Stimulated activated CD8-positive, alpha-beta memory T cell treated with anti-CD3 and anti-CD28 coated beads, Interleukin-7, amount 100 ng/mL, for 48 hours (primary cell): ENCODE measurements around the gene GRIN2B.

Source experiments
- DNase-seq, 2 donors: peaks; one replicate each; pipeline ENCODE4 v3.0.0-alpha.2; 2020; ENCODE audit warnings: low read depth in 1 of 2; ENCODE audit errors: extremely low read depth in 1 of 2

The GRIN2B gene

DNA sequence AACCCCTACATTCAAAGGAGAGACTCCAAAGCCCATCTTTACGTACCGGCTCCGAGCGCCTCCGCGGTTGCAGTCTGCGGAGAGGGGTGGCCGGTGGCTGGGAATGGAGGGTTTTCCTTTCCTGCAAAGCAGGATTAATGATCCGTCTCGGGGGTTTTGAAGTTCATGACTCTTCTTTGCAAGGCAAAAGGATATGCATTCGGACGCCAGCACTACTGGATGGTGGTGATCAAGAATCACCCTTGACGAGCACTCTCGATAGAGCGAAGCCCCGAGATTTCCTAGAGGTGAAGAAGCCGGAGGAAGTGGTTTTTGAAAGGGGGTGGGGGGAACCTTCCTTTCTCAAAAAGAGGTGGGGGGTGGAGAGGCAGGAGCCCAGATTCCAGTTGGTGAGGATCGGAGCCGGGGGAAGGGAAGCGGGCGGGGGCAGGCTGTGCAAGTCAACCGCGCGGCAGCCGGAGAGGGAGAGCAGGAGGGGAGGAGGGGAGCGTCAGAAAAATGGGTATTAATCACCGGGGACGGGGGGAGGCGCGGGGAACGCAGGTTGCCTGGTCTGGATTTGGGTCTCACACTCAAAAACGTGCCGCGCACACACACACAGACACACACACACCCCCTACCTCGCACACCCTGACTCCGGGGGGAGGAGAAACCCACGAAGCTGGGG lies at the start of gene GRIN2B:
Gene GRIN2B (minus strand): TSS at position 307 of the 667 bp plus-strand sequence. CDS start 115,394 bp downstream, outside the sequence.
- DNase-seq = no peak

DNA sequence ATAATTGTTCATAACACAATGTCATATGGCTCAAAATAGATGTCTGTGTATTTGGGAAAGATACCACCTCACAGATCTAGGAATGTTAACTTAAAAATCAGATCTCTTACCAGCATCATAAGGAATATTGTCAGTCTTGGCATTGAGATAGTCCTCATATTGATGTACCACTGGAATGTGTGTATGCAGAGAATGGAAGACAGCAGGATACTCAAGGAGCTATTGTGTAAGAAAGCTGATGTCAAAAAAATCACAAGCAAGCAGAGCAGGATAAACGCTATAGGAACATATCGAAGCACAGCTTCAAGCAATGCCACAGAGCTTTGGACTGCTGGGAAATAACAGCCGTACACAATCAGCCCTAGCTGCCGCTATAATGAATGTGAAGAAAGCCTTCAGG lies 45.1 kb upstream of the GRIN2B start:
- DNase-seq = no peak

DNA sequence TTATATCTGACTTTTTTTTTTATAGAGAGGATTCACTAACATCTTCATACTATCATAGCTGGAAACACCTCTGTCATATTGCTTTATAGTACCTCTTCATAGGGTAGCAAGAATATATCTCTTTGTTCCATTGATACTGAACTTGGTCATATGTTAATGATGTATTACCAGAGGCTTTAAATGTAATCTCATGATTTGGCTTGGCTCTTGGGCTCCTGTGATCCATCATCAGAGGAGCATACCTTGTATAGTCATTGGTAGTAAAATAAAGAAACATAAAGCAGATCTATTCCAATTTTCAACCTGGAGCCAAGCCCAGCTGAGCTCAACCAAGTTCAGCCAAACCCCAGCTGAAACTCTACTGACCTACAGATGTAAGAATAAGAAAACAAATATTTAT lies 43.2 kb upstream of the GRIN2B start:
- no peak for DNase-seq

DNA sequence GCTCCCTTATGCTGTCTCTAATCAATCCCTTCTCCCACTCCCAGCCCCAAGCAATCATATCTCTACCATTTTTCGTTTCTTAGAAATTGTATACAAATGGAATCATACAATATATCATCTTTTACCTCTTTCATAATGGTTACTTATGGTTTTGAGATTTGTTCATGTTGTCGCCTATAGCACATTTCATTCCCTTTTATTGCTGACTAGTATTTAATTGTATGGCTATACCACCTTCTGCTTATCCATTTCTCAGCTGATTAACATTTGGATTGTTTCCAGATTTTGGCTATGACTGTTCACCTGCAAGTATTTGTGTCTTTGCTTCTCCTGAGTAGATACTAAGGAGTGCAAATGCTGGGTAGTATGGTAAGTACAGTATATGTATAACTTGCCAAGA lies 36.7 kb upstream of the GRIN2B start:
- DNase-seq = no peak

DNA sequence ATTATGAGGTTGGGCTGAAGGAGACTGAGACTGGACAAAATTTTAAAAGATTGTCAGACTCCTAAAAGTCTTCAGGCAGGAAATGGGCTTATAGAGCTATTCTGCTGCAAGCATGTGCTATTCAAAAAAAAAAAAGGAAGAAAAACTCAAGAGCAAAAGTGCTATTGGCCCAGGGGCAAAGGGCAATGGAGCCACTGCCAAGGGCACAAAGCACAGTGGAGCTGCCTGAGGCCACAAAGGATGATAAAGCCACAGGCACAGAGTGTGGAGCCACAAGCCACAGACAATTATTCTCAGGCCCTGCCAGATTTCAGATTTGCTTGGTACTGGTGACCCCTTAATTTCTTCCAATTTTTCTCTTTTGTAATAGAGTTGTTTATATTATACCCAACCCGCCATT lies 29.6 kb upstream of the GRIN2B start:
- no peak for DNase-seq

DNA sequence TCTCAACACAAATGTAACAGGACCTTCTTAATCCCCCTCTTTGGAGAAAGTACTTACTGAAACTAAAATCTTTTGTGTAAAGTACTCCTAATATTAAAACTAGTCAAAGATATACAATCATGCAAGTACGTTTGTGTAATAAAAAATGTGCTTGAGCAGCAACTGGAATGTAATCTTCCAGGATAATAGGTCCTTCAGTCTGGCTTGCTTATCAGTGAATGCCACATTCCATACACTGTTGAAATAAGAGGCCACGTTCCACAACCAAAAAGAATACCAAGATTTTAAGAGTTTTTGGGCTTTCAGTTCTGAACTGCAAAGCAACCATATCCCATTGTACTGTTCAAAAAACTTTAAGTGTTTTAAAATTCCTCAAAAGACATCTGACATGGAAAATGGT lies 26.2 kb upstream of the GRIN2B start:
- DNase-seq = no peak

DNA sequence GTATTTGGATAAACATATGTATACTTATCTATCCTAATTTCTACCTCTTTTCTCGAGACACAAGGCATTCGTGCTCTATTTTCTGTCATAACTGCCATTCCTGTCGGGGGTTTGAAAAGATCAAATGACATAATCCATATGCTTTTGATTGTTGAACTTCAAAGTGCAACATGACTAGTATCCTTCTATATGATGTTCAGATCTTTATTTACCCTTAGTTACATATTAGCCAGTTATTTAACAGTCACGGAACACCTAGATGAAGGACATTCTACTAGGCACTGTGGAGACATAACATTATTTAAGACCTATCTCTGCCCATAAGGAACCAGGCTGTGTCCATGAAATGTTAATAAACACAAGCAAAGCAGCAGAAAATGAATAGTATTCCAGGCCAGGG lies 11.2 kb upstream of the GRIN2B start:
- no peak for DNase-seq

DNA sequence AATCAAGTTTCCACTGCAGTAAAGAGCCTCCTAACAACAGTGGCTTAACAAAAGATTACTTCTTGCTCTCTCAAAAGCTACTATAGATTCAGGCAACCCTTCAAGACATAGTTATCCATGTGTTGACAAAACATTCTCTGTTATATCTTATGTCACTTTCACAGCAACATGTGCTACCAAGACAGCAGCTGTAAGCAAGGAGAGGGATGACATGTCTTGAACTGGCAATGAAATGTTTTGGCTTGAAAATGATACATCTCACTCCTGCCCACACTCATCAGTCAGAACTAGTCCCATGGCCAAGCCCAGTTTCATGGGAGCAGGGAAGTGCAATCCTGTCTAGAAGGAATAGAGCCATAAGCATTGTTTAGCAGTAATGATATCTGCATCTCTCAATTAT lies 10.7 kb upstream of the GRIN2B start:
- DNase-seq = no peak

DNA sequence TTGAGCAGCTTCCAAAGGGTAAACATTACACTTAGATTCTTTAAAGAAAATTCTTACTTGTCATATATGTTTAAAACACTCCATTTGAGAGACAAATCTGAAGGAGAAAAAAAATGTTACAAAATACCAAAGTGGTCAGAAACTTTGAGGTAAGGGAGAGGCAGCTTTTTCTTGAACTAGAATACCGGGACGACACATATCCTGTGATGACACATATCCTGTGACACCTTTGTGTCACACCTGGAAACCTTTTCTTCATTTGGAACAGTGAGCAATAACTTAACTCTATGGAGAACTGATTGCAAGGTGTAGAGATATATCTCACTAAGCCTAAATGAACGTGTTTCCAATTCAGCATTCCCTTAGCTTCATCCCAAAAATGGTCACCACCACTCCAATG lies 4.6 kb upstream of the GRIN2B start:
- no peak for DNase-seq

DNA sequence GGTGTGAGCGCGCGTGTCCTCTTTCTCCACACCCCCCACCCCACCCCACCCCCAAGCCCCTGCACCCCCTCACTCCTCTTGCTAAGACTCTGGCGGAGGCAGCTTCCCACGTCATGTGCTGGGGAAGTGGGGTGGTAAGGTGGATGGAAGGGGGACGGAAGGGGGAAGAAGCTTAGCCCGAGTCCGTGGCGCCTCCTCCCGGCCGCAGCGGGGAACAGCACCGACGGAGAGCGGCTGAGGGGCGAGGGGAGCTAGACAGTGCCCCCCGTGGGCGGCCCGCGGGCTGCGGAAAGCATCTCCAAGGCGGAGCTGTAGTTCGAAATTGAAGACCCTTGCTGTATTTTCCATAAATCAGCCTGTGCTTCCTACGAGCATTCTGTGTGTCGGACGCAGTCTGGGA lies 588 bp upstream of the GRIN2B start:
- DNase-seq = no peak

DNA sequence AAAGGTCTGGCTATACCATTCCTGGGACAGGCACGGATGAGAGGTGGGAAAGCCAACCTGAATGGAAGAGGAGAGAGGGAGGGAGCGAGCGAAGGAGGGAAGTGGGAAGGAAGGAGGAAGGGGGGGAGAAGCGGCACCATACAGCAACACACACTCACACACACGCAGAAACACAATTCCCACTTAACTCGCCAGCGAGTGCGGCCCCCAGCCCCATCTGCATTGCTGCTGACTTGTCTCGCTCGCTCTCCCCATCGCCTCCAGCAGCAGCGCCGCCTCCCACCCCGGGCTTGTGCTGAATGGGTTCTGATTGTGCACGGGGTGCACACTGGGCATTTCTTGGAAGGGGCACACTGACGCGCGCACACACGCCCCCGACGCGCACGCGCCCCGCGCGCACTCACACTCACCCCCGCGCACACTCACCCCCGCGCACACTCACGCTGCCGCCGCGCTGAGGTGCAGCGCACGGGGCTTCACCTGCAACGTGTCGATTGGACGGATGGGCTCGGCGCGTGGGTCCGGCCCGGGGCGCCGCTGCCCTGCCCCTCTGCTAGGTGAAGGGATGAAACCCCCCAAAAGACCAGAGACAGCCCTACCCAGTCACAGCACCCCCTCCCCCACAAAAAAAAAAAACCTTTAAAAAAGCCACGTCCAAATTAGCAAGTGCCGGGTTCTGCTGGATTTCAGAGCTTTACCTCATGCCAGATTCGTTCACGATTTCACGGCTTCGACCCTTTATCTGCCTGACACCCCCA lies 685 bp downstream of the GRIN2B start:
- DNase-seq = no peak

DNA sequence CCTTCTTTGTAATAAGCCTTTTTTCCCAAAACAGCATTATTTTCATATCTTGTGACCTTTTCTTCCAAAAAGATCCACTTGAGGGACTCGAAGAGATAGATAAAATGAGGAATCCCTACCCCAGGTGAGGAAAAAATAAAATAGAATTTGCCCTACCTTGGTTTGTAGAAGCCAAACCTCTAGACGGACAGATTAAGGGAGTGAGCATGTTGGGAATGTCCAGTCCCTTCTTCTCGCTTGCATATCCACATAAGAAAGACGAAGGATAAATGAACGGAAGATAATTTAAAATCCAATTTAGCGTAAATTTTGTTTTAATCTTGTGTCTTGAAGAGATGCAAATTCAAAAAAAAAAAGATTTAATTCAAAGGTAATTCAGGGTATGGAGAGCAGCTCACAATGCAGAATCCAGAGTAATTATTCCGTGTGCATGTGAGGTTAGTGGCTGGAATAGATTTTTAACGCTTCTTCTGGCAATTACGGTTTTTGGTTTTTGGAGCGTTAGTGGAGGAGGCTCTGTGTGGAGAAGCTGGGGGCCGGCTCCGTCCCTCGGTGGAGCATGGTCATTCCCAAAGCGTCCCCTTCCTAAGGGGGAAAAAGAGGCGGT lies 1.5 kb downstream of the GRIN2B start:
- no peak for DNase-seq

DNA sequence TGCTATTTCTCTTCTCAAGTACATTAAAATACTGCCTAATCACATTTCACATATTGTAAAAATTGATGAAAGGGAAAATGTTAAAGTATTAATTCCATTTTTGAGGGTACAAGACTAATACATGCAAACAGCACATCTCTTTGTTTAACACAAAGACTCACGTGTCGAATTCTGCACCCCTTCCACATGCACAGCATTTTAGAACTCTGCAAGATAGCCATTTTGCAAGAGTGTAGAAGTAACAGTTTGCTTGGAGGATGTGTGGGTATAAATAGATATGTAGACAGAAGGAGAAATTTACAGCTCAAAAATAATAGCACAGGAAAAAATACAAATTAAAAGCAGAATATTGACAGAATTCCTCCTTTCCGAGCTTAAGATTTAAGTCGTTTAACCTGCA lies 2.5 kb downstream of the GRIN2B start:
- no peak for DNase-seq

DNA sequence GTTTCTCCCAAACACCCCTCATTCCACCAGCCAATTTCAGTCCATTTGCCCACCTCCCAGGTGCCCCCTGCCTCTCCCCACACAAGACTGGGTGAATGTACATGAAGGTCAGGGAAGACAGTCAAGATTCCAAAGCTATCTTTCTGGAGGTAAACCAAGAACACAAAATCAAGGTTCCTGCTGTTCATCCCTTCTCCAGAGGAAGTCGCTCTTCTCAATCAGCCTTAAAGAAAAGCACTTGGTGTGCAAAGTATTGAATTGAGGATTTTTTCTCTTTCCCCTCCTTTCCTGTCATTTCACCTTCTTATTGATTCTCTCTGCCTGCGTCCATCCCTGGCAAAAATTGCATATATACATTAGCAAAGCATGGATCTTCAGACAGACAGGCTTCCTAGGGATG lies 4.5 kb downstream of the GRIN2B start:
- DNase-seq = no peak

DNA sequence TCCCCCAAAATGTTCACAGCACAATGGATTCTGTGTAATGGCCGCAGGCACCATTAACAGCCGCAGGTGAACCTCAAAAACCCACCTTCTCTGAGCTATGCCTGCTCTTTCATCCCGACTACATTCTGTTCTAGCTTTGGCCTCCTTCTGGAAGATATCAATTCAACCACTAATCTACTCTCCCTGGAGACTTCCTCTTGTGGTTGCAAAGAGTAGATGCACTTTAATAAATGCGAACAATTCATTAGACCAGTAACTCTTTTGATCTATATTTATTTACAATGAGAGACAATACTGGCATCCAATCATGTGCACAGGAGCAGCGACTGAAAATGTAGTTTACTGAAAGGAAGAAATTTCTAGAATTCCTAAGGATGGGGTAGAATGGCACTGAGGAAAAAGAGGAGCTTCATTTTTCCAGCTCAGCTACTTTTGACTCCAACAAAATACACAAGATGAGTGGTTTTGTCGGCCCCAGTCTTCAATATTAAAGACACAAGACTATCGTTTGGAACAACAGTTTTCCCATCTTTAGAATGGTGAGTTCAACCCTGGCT lies 5.3 kb downstream of the GRIN2B start:
- DNase-seq = no peak

DNA sequence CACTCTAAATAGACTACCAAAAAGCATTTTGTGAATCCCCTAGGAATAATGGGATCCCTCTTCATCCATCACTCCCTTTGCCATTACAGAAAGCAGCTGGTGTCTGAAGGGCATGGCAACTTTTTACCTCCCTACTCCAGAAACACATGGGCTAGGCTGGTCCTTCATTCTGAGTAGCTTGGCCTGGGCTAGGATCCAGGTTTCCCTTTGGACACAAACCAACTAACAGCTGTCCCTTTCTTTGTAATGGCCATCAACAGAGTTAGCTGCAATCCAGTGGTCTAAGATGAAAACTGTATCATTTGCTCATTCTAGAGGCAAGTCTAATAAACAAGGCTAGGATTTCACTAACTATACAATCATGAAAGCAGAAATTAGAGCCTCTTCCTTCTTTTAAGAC lies 7.4 kb downstream of the GRIN2B start:
- DNase-seq = no peak

DNA sequence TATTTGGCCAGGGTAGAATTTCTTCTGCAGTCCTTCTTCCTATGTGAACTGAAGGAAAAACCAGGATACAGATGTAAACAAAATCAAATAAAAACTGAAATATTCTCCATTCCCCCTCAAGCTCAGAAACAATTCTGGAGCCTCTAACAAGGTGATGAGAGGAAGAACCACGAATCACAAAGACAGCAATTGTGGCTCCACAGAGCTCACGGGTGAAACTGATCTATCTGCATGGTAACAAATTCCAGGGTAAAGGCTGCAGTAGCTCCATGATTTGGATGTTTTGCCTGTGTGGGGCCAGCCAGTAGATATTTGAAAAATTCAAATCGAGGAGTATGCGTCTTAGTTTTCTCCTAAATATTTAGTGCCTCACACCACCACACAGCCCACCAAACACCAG lies 10.6 kb downstream of the GRIN2B start:
- no peak for DNase-seq

DNA sequence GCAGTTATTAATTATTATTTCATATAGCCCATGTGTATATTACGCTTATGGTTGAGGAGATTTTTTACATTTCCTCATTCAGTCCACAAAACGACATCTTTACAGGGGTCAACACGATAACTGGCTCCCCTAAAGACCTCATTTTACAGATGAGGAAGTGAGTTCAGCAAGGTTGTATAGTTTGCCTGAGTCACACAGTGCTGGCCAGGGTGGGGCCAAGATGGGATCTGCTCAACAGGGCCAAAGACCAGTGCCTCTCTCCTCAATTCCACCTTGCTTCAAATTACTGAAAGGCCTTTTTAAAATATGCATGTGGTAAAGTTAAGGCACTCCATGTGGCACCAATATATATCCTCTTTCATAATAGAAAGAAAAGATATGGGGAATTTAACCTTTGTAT lies 13.1 kb downstream of the GRIN2B start:
- no peak for DNase-seq

DNA sequence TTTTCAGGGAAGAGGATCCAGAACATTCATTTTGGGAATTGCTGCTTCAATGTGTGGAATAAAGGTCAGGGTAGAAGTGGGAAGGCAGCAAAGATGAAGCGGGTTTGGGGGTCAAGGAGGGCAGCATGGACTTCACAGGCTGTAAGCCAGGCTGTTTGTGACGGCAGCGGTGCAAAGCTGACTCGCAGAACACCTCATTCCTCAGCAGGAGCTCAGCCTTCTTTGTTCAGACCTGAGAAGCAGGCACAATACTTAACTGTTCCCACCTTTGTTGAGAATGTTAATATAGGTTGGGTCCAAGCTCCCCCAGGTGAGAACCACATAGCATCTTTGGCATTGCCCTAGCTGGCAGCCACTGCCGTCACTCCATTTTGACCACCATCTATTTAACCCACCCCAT lies 16.7 kb downstream of the GRIN2B start:
- DNase-seq = no peak

DNA sequence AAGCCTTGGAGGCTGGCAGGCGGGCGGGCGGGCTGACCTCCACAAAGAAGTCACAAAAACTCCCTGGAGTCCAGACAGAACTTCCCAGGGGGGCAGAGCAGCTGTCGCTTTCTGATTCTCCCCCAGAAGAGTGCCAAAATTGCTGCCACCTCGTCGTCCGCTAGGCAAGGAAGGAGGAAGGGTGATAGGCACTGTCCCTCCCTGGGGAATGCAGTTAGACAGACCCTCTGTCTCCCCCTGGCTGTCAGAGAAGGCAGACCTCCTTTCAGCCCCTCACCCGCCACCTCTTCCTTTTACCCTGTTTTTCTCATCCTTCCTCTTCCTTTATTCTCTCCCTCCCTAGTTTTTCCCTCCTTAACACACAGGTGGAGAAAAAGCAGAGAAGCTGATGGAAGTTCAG lies 18.7 kb downstream of the GRIN2B start:
- no peak for DNase-seq

DNA sequence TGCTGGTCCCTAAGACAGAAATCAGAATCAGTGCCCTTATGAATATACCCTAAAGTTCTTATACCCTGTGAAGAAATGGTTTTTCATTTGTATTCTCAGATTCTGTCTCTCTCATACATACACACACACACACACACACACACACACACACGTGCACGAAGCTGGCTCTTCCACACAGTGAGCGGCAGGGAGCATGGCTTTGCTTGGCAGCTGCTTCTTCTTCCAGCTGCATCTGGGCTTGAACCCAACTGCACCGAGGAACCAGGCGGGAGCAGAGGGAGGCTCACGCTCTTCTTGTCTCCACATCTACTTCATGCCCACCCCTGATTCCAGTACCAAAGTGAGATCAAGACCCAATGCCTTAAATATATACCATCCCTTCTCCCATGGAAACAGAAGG lies 19.4 kb downstream of the GRIN2B start:
- no peak for DNase-seq

DNA sequence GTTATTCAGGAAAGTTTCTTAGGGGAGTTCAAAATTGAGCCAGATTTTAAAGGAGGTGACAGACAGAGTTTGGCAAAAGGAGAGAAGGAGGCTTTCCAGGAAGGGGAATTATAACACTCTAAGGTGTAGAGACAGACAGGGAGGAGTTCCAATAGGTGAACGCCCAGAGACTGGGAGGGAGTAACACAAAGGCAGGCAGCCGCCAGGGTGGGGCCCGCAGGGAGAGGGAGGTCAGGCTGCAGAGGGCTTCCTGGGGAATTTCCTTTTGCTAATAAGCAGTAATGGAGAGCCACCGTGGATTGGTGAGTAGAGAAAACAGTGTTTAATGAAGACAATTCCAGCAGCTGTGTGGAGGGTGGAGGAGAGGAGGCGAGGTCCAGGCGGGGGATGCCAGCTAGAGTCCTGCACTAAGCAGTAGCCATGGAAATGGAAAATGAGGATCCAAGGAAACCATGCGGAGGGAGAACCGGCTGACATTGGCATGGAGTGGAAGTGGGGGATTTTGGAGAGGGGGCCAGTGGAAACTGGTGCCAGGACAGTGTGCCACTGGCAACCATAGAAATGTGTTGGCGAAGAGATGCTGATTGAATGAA lies 22.2 kb downstream of the GRIN2B start:
- DNase-seq = no peak
